Fibroblast of lung (primary cell): ENCODE results near the gene TBC1D14. TPM values are rescaled to one million over a fixed set of nuclear protein-coding genes. Genes with fewer than 3 reads are reported as not detected.
A peak's percentile ranks its signal among the peaks of the same experiment; 100 is the strongest.

Experiments
- DNase-seq, 2 donors: peaks; one replicate each; pipeline versions ENCODE4 v3.0.0 to v3.0.0-alpha.2; 2010; ENCODE audit warnings: low read depth in 2 of 2
- H2AFZ ChIP-seq: 2 replicates; pipeline ENCODE4 v1.5.1; 2012; ENCODE audit warnings: low read length, control low read depth, inconsistent platforms
- H3K27ac ChIP-seq: 2 replicates; pipeline ENCODE4 v1.5.1; 2011; ENCODE audit warnings: low read length, control low read depth; ENCODE audit not compliant: insufficient read depth
- H3K27me3 ChIP-seq: 2 replicates; pipeline ENCODE4 v1.5.1; 2011; ENCODE audit warnings: mild to moderate bottlenecking, low read length; ENCODE audit not compliant: control insufficient read depth, insufficient read depth
- H3K36me3 ChIP-seq: 2 replicates; pipeline ENCODE4 v1.5.1; 2011; ENCODE audit warnings: low read length; ENCODE audit not compliant: control insufficient read depth, insufficient read depth
- H3K4me1 ChIP-seq: 2 replicates; pipeline ENCODE4 v1.5.1; 2011; ENCODE audit warnings: low read length; ENCODE audit not compliant: control insufficient read depth, insufficient read depth; ENCODE audit errors: extremely low read depth
- H3K4me2 ChIP-seq: 2 replicates; pipeline ENCODE4 v1.5.1; 2011; ENCODE audit warnings: low read length, control low read depth; ENCODE audit not compliant: insufficient read depth; ENCODE audit errors: extremely low read depth
- H3K4me3 ChIP-seq, 4 experiments: fragments of 200-600 bp in 1 of 4; sonication (generic) in 1 of 4; replicated peaks in 1 of 4; 2 replicates each; pipeline ENCODE4 v1.5.1; 2011 to 2016; ENCODE audit warnings: low read length in 4 of 4, low read depth in 3 of 4, mild to moderate bottlenecking in 3 of 4, control low read depth in 2 of 4, inconsistent platforms in 1 of 4, mixed read lengths in 1 of 4; ENCODE audit not compliant: insufficient read depth in 1 of 4; ENCODE audit errors: control extremely low read depth in 1 of 4
- H3K79me2 ChIP-seq: 2 replicates; pipeline ENCODE4 v1.5.1; 2012; ENCODE audit warnings: mild to moderate bottlenecking, low read length, inconsistent platforms; ENCODE audit not compliant: control insufficient read depth, insufficient read depth
- H3K9ac ChIP-seq: 2 replicates; pipeline ENCODE4 v1.5.1; 2011; ENCODE audit warnings: mild to moderate bottlenecking, low read length, control low read depth; ENCODE audit not compliant: insufficient read depth
- H3K9me3 ChIP-seq: 2 replicates; pipeline ENCODE4 v1.5.1; 2012; ENCODE audit warnings: low read depth, low read length; ENCODE audit not compliant: control insufficient read depth, insufficient read depth
- H4K20me1 ChIP-seq: 2 replicates; pipeline ENCODE4 v1.5.1; 2011; ENCODE audit warnings: low read length; ENCODE audit not compliant: control insufficient read depth, insufficient read depth; ENCODE audit errors: extremely low read depth
- CTCF ChIP-seq, 2 donors: IDR thresholded peaks in 1 of 2; conservative IDR thresholded peaks in 1 of 2; 1 replicate in 1 of 2; 2 replicates in 1 of 2; pipeline ENCODE4 v1.5.1; 2011 to 2012; ENCODE audit warnings: low read length in 2 of 2, control low read depth in 1 of 2, inconsistent platforms in 1 of 2, low read depth in 1 of 2, mild to moderate bottlenecking in 1 of 2
- EZH2 ChIP-seq: IDR thresholded peaks from 2 replicates; pipeline ENCODE4 v1.5.1; 2012; ENCODE audit warnings: low read length, control low read depth, mild to moderate bottlenecking; ENCODE audit errors: missing control alignments
- polyA plus RNA-seq, 2 donors: library from polyadenylated mRNA; depleted of rRNA in 1 of 2; stranded (reverse) in 1 of 2; unstranded in 1 of 2; fragments of >200 nt; gene quantifications; 2 replicates each; pipeline ENCODE4 v1.2.1, GENCODE V29; 2011 to 2012; ENCODE audit warnings: missing spikeins in 1 of 2
- total RNA-seq: library from RNA; depleted of rRNA; stranded (reverse); fragments of >200 nt; gene quantifications from 2 replicates; pipeline ENCODE4 v1.2.1, GENCODE V29; 2014

TBC1D14 gene
- total and polyA plus RNA-seq, 2 donors (not counting 1 experiment from before 2014, with no cell fraction given), result 26.9 to 37.7 TPM

- no peaks in the 10 kb centered on the region for H4K20me1 ChIP-seq
- no peak overlapping the region for H3K4me3 ChIP-seq
- no peak for DNase-seq
- no peaks in the 10 kb centered on the region for H3K27me3 ChIP-seq
- no peaks in the 10 kb centered on the region for H3K9me3 ChIP-seq
- peaks cover 16% of the 10 kb centered on the region for H3K36me3 ChIP-seq
- H3K79me2 ChIP-seq, result no peaks in the 10 kb centered on the region
- no peak overlapping the region for H3K4me2 ChIP-seq
- no peak overlapping the region for H3K27ac ChIP-seq
- no peak for TF ChIP-seq EZH2
- no peak for TF ChIP-seq CTCF (conservative IDR thresholded peaks at IDR 0.05 in 1 of 2, IDR thresholded peaks at IDR 0.05 in 1 of 2; ENCODE audit: low read depth in 1 of 2, low read length in 2 of 2)
- no peak overlapping the region for H3K9ac ChIP-seq
- peaks cover 3% of the 10 kb centered on the region for H3K4me1 ChIP-seq
- H2AFZ ChIP-seq, result no peak overlapping the region
Observed at GRCh38 chr4:6875431-6875831, 34.2 kb upstream of the TBC1D14 start.

GRCh38 chr4:6876440-6876839 lies 33.2 kb upstream of the TBC1D14 start:
- peak in 1 of 2 donors; percentile 57 for DNase-seq
- Histone ChIP-seq H3K36me3 (peaks cover 16% of the 10 kb centered on the region), H2AFZ (no peak overlapping the region), H3K27me3 (no peaks in the 10 kb centered on the region), H3K4me3 (no peak overlapping the region), H3K27ac (no peak overlapping the region), H3K9me3 (no peaks in the 10 kb centered on the region), H3K9ac (no peak overlapping the region), H3K79me2 (no peaks in the 10 kb centered on the region), H4K20me1 (no peaks in the 10 kb centered on the region), H3K4me2 (no peak overlapping the region), H3K4me1 (peaks cover 3% of the 10 kb centered on the region)
- no peak for TF ChIP-seq EZH2
- TF ChIP-seq CTCF (conservative IDR thresholded peaks at IDR 0.05 in 1 of 2, IDR thresholded peaks at IDR 0.05 in 1 of 2; ENCODE audit: low read depth in 1 of 2, low read length in 2 of 2), result no peak

- Histone ChIP-seq H3K27me3 (no peaks in the 10 kb centered on the region), H3K4me2 (no peak overlapping the region), H3K4me3 (no peak overlapping the region), H3K9me3 (no peaks in the 10 kb centered on the region), H3K4me1 (peaks cover 3% of the 10 kb centered on the region), H3K79me2 (no peaks in the 10 kb centered on the region), H3K27ac (no peak overlapping the region), H3K9ac (no peak overlapping the region), H3K36me3 (peaks cover 18% of the 10 kb centered on the region), H2AFZ (no peak overlapping the region), H4K20me1 (no peaks in the 10 kb centered on the region)
- DNase-seq, result no peak
- no peak for TF ChIP-seq EZH2
- no peak for TF ChIP-seq CTCF (conservative IDR thresholded peaks at IDR 0.05 in 1 of 2, IDR thresholded peaks at IDR 0.05 in 1 of 2; ENCODE audit: low read depth in 1 of 2, low read length in 2 of 2)
Observed at GRCh38 chr4:6877067-6877466, 32.6 kb upstream of the TBC1D14 start.
